Mesendoderm (in vitro differentiated cells): ENCODE results near the gene RHOT1. TPM values are rescaled to one million over a fixed set of nuclear protein-coding genes. Genes with fewer than 3 reads are reported as not detected.
A peak's percentile ranks its signal among the peaks of the same experiment; 100 is the strongest.
"Not testable (repeated sequence)": the region's sequence is repeated elsewhere in the genome, so short reads cannot be mapped to it uniquely, and the experiment has no call there.

ENCODE experiments used
- DNase-seq: peaks from one replicate; pipeline ENCODE4 v3.0.0; 2013
- H2AK5ac ChIP-seq: 2 replicates; pipeline ENCODE4 v1.6.1; 2013; ENCODE audit warnings: low read length, inconsistent platforms
- H2BK120ac ChIP-seq: 2 replicates; pipeline ENCODE4 v1.6.1; 2013; ENCODE audit warnings: low read depth, mild to moderate bottlenecking, low read length, moderate library complexity, mixed read lengths
- H2BK15ac ChIP-seq: replicated peaks from 2 replicates; pipeline ENCODE4 v1.6.1; 2013; ENCODE audit warnings: low read depth, mild to moderate bottlenecking, moderate library complexity
- H2BK5ac ChIP-seq: 2 replicates; pipeline ENCODE4 v1.6.1; 2013; ENCODE audit warnings: low read length, inconsistent platforms
- H3K18ac ChIP-seq: 2 replicates; pipeline ENCODE4 v1.6.1; 2013; ENCODE audit warnings: mild to moderate bottlenecking, low read length, mixed read lengths
- H3K23ac ChIP-seq: one replicate; pipeline ENCODE4 v1.6.1; 2013; ENCODE audit warnings: low read length
- H3K27ac ChIP-seq: 2 replicates; pipeline ENCODE4 v1.5.1; 2013; ENCODE audit warnings: low read depth, mild to moderate bottlenecking, inconsistent platforms, low read length, moderate library complexity
- H3K27me3 ChIP-seq: 2 replicates; pipeline ENCODE4 v1.6.1; 2013; ENCODE audit warnings: low read length, control low read depth, mild to moderate bottlenecking, inconsistent platforms; ENCODE audit not compliant: insufficient read depth, poor library complexity
- H3K36me3 ChIP-seq: 2 replicates; pipeline ENCODE4 v1.6.1; 2013; ENCODE audit warnings: low read length, inconsistent platforms; ENCODE audit not compliant: control insufficient read depth, insufficient read depth
- H3K4ac ChIP-seq: one replicate; pipeline ENCODE4 v1.6.1; 2013; ENCODE audit warnings: low read depth, mild to moderate bottlenecking, low read length, moderate library complexity
- H3K4me1 ChIP-seq: 2 replicates; pipeline ENCODE4 v1.6.1; 2013; ENCODE audit warnings: low read depth, low read length, inconsistent platforms; ENCODE audit not compliant: control insufficient read depth
- H3K4me2 ChIP-seq: 2 replicates; pipeline ENCODE4 v1.6.1; 2013; ENCODE audit warnings: low read length
- H3K4me3 ChIP-seq: 2 replicates; pipeline ENCODE4 v1.5.1; 2013; ENCODE audit warnings: mild to moderate bottlenecking, low read length
- H3K56ac ChIP-seq: one replicate; pipeline ENCODE4 v1.6.1; 2013; ENCODE audit warnings: low read length
- H3K79me1 ChIP-seq: 2 replicates; pipeline ENCODE4 v1.6.1; 2013; ENCODE audit warnings: low read length, inconsistent platforms
- H3K79me2 ChIP-seq: 2 replicates; pipeline ENCODE4 v1.6.1; 2013; ENCODE audit warnings: mild to moderate bottlenecking, low read length; ENCODE audit not compliant: control insufficient read depth, insufficient read depth
- H3K9ac ChIP-seq: 2 replicates; pipeline ENCODE4 v1.6.1; 2013; ENCODE audit warnings: low read length, inconsistent platforms
- H4K5ac ChIP-seq: one replicate; pipeline ENCODE4 v1.6.1; 2013; ENCODE audit warnings: low read length
- H4K8ac ChIP-seq: one replicate; pipeline ENCODE4 v1.6.1; 2013; ENCODE audit warnings: low read depth, mild to moderate bottlenecking, control low read depth, low read length, moderate library complexity
- WGBS: extraction: QIAGEN DNeasy Blood & Tissue Kit; methylation state at CpG from one replicate; pipeline ENCODE4 v1.1.7; 2013; ENCODE audit warnings: low lambda C conversion rate, missing lambda C conversion rate; ENCODE audit not compliant: insufficient coverage; ENCODE audit errors: extremely low coverage; 5-methylcytosine and 5-hydroxymethylcytosine counted together
- polyA plus RNA-seq, 2 experiments: library from polyadenylated mRNA; stranded (reverse); fragments of 200-250 nt; gene quantifications; one replicate each; pipeline ENCODE4 v1.2.3, GENCODE V29; 2013

The RHOT1 gene
- 20.1 TPM for polyA plus RNA-seq (2013, experiment 1 of 2)
- 20.8 TPM for polyA plus RNA-seq (2013, experiment 2 of 2)

DNA sequence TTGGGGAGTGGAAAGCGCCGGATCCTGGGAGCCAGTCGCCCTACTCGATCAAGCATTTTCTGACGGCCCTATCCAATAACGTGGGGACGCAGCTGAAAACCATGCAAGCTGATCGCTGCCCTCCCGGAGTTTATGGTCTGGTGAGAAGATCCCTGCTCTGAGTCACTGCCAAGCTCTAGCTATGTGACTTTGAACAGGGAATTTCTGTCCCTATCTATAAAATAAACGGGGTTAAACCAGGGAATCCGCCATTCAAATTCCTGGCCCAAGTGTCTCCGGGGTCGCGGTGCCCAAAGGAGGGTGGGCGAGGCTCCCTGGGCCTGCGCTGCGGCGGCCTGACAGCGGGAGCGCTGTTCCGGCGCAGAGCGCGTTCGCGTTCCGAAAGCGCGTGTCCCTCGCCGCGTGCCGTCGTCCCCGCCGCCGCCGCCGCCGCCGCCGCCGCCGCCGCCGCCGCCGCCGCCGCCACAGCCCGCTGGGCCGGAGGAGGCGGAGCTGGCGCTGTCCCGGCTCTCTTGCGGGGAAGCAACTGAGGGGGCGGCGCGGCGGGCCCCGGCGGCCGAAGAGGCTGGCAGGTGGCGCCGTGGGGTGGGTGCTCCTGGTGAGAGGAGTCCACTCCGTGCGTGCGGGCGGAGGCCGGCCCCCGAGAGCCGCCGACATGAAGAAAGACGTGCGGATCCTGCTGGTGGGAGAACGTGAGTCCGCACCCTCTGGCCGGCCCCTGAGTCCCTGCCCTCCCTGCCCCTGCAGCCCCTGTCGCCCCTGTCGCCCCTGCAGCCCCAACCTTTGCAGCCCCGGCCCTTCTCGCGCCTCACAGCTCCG is at the start of gene RHOT1:
RHOT1 (plus strand) TSS at position 465 of the 819 bp plus-strand sequence; CDS start at position 656, 191 bp downstream.
- Histone ChIP-seq H3K36me3 (no peaks in the 10 kb centered on the region), H4K5ac (no peak within 1 kb of the TSS), H2AK5ac (no peak within 1 kb of the TSS), H2BK120ac (no peak within 1 kb of the TSS), H2BK5ac (peak within 1 kb of the TSS; percentile 89), H3K4ac (peak within 1 kb of the TSS; percentile 60), H3K27me3 (no peaks in the 10 kb centered on the region), H3K79me2 (peaks cover 3% of the 10 kb centered on the region), H3K4me1 (no peaks in the 10 kb centered on the region), H3K4me2 (peak within 1 kb of the TSS; percentile 52), H3K79me1 (peaks cover 4% of the 10 kb centered on the region), H3K4me3 (peak within 1 kb of the TSS; percentile 81), H2BK15ac (no peak within 1 kb of the TSS), H3K56ac (peak within 1 kb of the TSS; percentile 91), H3K27ac (peak within 1 kb of the TSS; percentile 45), H3K23ac (no peak within 1 kb of the TSS), H3K18ac (peak within 1 kb of the TSS; percentile 42), H4K8ac (no peak within 1 kb of the TSS), H3K9ac (peak within 1 kb of the TSS; percentile 88)
- WGBS = no CpG with 5 or more reads among the region's 84 CpGs
- peak; percentile 91 for DNase-seq

DNA sequence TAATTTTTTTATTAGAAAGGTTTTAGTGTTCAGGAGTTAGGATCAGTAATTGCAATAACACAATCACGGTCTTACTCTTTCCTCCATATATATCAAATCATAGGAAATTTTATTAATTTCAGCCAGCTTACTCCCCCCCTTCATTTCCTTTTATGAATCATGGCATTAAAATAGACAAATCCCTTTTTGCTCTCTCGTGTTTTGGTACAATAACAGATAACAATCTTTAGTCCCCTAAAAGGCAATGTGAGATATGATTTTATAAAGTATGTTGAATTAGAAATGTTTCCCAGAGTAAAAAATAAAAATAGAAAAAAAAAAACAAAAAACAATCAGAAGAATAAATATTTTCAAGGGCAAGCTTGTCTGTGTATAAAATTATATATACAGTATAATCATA is 42.6 kb upstream of the RHOT1 start:
- no peak overlapping the region for H3K9ac ChIP-seq
- no peaks in the 10 kb centered on the region for H3K79me2 ChIP-seq
- no peak overlapping the region for H2BK120ac ChIP-seq
- H3K4ac ChIP-seq = no peak overlapping the region
- no peak overlapping the region for H3K4me2 ChIP-seq
- no peak for DNase-seq
- no peaks in the 10 kb centered on the region for H3K4me1 ChIP-seq
- no peak overlapping the region for H2AK5ac ChIP-seq
- no peak overlapping the region for H3K27ac ChIP-seq
- H2BK5ac ChIP-seq = no peak overlapping the region
- H3K56ac ChIP-seq = no peak overlapping the region
- no peak overlapping the region for H3K4me3 ChIP-seq
- H4K5ac ChIP-seq = no peak overlapping the region
- WGBS = no CpG with 5 or more reads among the region's 2 CpGs
- no peaks in the 10 kb centered on the region for H3K27me3 ChIP-seq
- H4K8ac ChIP-seq = no peak overlapping the region
- H3K18ac ChIP-seq = no peak overlapping the region
- no peaks in the 10 kb centered on the region for H3K36me3 ChIP-seq
- H2BK15ac ChIP-seq = no peak overlapping the region
- no peak overlapping the region for H3K23ac ChIP-seq
- H3K79me1 ChIP-seq = no peaks in the 10 kb centered on the region

DNA sequence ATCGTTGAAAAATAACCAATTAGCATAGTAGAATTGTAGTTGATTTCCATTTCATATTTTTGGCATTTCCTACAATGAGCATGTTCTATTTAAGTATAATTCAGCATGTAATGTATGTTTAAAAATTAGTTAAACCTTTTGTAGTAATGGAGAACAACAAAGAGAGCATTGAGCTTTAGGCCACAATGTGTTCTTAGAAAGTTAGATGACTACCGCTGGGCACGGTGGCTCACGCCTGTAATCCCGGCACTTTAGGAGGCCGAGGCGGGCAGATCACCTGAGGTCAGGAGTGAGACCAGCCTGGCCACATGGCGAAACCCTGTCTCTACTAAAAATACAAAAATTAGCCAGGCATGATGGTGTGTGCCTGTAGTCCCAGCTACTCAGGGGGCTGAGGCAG is 42.0 kb upstream of the RHOT1 start:
- H3K4me3 ChIP-seq, H3K4ac ChIP-seq, H4K5ac ChIP-seq, H3K4me1 ChIP-seq, H3K9ac ChIP-seq, H3K36me3 ChIP-seq, DNase-seq, H3K4me2 ChIP-seq, H3K23ac ChIP-seq, H2BK15ac ChIP-seq, H2AK5ac ChIP-seq, H3K18ac ChIP-seq, H4K8ac ChIP-seq, H3K56ac ChIP-seq, H3K27ac ChIP-seq, H3K79me1 ChIP-seq, H2BK120ac ChIP-seq, H3K27me3 ChIP-seq, H2BK5ac ChIP-seq, H3K79me2 ChIP-seq: not testable (repeated sequence)
- no CpG with 5 or more reads among the region's 8 CpGs for WGBS

DNA sequence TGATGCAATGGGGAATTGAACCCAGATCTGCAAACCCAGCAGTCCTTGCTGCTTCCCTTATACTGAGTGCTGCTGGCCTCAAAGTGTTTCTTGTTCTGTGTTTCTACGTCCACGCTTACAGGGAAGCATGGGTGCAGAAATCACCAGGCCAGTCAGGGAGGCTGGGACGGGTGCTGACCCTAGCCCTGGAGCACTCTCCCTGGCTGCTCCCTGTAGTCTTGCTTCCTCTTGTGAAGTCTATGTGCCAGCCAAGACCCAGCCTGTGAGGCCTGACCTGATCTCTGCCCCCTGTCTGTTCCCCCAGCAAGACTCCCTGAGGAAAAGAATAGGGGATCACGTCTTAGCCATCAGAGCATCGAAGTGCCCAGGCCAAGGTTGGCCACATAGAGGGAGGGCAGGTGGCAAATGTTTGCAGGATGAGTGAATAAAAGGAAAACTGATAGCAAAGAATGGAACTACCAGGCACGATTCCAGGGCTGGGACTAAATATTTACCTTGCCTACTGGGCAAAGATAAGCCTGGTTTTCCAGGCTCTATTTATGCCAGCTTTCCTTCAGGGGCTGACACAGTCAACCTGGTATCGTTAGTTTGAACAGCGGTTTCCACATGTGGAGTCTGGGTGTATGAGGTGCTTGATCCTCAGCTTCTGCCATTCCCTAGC is 41.2 kb upstream of the RHOT1 start:
- Histone ChIP-seq H3K27me3 (no peaks in the 10 kb centered on the region), H3K4ac (no peak overlapping the region), H3K4me3 (no peak overlapping the region), H2AK5ac (no peak overlapping the region), H4K8ac (no peak overlapping the region), H3K4me2 (no peak overlapping the region), H2BK5ac (no peak overlapping the region), H3K36me3 (no peaks in the 10 kb centered on the region), H3K4me1 (no peaks in the 10 kb centered on the region), H3K56ac (no peak overlapping the region), H3K23ac (no peak overlapping the region), H3K79me2 (no peaks in the 10 kb centered on the region), H3K79me1 (no peaks in the 10 kb centered on the region), H3K9ac (no peak overlapping the region), H2BK15ac (no peak overlapping the region), H3K27ac (no peak overlapping the region), H3K18ac (no peak overlapping the region), H4K5ac (no peak overlapping the region), H2BK120ac (no peak overlapping the region)
- DNase-seq = no peak
- no CpG with 5 or more reads among the region's 8 CpGs for WGBS

DNA sequence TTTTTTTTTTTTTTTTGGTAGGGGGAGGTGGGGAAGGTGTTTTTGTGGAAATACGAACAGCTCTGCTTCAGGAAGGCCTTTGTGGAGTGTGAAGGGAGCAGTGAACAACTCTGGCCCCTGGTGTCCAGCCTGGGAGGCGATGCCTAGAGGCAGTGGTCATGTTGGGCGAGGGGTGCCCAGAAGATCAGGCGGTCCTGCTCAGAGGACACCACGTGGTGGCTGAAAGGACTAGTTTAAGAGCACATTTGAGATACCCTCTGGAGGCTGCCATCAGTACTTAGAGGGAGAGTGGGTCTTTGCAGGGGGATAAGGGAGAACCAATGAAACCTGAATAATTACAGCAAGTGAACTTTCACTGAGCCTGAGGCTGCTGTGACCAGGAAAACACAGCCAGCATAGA is 40.1 kb upstream of the RHOT1 start:
- WGBS = no CpG with 5 or more reads among the region's 5 CpGs
- H3K27ac ChIP-seq = no peak overlapping the region

More for the DNA sequence above, 40.1 kb upstream of the RHOT1 start:
- Histone ChIP-seq H3K9ac (no peak overlapping the region), H2BK5ac (no peak overlapping the region), H3K56ac (no peak overlapping the region), H2BK15ac (no peak overlapping the region), H3K4ac (no peak overlapping the region), H3K4me1 (no peaks in the 10 kb centered on the region), H3K27me3 (no peaks in the 10 kb centered on the region), H3K79me2 (no peaks in the 10 kb centered on the region), H3K23ac (no peak overlapping the region), H3K79me1 (no peaks in the 10 kb centered on the region), H4K5ac (no peak overlapping the region), H2BK120ac (no peak overlapping the region), H3K36me3 (no peaks in the 10 kb centered on the region), H4K8ac (no peak overlapping the region), H3K18ac (no peak overlapping the region), H3K4me3 (no peak overlapping the region), H2AK5ac (no peak overlapping the region), H3K4me2 (no peak overlapping the region)
- peak; percentile 16 for DNase-seq
